ENCODE results near the gene WDFY2.
A peak's percentile ranks its signal among the peaks of the same experiment; 100 is the strongest.
"Not testable (repeated sequence)": the region's sequence is repeated elsewhere in the genome, so short reads cannot be mapped to it uniquely, and the experiment has no call there.

Gene WDFY2
- long read RNA-seq, donor 1, full-length matches to known transcripts: 2 of 18 reads
- long read RNA-seq, donor 1, partial matches to known transcripts: 6 of 18 reads
- long read RNA-seq, donor 1, other reads (novel, unspliced or antisense): 10 of 18 reads
- long read RNA-seq, donor 2, full-length matches to known transcripts: 2 of 2 reads
- long read RNA-seq, donor 2, partial matches to known transcripts: 0 of 2 reads
- long read RNA-seq, donor 2, other reads (novel, unspliced or antisense): 0 of 2 reads
- long read RNA-seq, donor 3, full-length matches to known transcripts: 2 of 2 reads
- long read RNA-seq, donor 3, partial matches to known transcripts: 0 of 2 reads
- long read RNA-seq, donor 3, other reads (novel, unspliced or antisense): 0 of 2 reads
- long read RNA-seq, donor 4, full-length matches to known transcripts: 1 of 1 reads
- long read RNA-seq, donor 4, partial matches to known transcripts: 0 of 1 reads
- long read RNA-seq, donor 4, other reads (novel, unspliced or antisense): 0 of 1 reads
- long read RNA-seq, donor 5, full-length matches to known transcripts: 4 of 15 reads
- long read RNA-seq, donor 5, partial matches to known transcripts: 0 of 15 reads
- long read RNA-seq, donor 5, other reads (novel, unspliced or antisense): 11 of 15 reads
- long read RNA-seq, donor 6, full-length matches to known transcripts: 4 of 4 reads
- long read RNA-seq, donor 6, partial matches to known transcripts: 0 of 4 reads
- long read RNA-seq, donor 6, other reads (novel, unspliced or antisense): 0 of 4 reads
- long read RNA-seq, donor 7, full-length matches to known transcripts: 4 of 4 reads
- long read RNA-seq, donor 7, partial matches to known transcripts: 0 of 4 reads
- long read RNA-seq, donor 7, other reads (novel, unspliced or antisense): 0 of 4 reads
- long read RNA-seq, donor 8, full-length matches to known transcripts: 3 of 9 reads
- long read RNA-seq, donor 8, partial matches to known transcripts: 6 of 9 reads
- long read RNA-seq, donor 8, other reads (novel, unspliced or antisense): 0 of 9 reads

DNA sequence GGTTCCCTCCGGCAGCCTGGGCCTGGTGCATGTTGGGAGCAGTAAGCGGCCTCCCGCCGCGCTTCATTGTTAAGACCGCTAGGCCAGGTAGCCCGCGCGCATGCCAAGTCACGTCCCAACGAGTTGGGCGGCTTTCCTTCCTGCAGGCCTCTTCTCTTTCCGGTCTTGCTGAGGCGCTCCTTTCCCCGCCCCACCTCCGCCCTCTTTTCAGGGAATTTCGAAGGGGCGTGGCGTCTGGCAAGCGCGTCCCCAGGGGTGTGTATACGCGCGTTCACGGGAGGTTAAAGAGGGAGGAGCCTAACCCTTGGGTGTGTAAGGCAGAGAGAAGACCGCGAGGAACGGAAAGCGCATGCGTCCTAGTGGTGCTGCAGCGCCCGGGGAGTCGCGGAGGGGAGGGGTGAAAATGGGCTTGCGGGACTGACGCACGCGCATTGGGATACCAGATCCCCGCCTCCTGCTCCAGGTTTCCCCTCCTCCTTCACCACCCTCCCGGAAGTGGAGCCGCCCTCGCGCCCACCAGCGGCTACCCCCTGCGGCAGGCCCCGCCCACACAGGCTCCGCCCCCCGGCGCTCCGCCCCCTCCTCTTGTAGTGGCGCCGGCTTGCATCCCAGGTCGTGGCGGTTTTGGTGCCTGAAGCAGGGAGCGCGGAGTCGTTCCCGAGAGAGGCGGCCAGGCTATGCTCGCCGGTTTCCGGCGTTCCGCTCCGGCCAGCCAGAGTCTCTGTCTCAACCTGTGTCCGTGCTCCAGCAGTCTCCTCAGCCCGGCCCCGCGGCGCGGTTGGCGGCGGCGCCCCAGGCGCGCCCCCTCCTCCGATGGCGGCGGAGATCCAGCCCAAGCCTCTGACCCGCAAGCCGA lies at the start of gene WDFY2:
Gene WDFY2 (plus strand): TSS at position 588 of the 856 bp plus-strand sequence. CDS start 226 bp downstream, at position 814.
- peak; percentile 99 for DNase-seq

GRCh38 chr13:51538591-51539179 lies 45.6 kb upstream of the WDFY2 start:
- peak; percentile 10 for DNase-seq

- no peak for DNase-seq
These were observed 44.4 kb upstream of the WDFY2 start for GRCh38 chr13:51539887-51540286.

DNA sequence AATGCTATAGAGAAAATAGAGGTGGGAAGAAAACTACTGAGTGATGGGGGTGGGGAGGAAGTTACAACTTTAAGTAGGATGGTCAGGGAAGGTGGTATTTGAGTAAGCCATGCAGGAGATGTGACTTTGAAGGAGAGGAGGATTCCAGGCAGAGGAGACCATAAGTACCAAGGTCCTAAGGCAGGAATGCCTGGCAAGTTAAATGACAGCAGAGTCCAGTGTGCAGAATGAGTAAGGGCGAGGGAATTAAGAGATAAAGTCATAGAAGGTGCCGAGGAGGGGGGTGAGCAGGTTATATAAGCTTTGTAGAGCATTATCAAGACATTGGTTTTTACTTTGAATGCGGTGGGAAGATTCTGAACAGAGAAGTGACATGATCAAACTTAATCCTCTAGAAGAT lies 43.2 kb upstream of the WDFY2 start:
- no peak for DNase-seq

DNA sequence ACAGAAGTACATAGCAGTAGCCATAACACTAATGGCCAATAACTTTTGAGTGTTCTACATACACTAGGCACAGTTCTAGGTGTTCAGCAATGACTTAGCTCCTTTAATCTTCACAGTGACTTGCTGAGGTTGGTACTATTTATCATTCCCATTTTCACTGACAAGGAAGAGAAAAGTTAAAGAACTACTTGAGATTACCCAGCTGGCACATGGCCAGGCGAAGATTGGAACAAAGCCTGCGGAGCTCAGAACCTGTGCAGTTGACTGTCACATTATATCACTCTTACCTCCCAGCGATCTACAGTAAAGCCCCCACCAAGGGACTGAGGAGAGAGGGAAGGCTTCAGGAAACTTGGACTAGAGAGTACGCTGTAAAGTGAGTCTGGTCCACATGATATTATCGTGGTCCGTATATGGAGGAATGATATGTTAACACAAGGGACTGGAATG lies 42.4 kb upstream of the WDFY2 start:
- peak; percentile 12 for DNase-seq

DNA sequence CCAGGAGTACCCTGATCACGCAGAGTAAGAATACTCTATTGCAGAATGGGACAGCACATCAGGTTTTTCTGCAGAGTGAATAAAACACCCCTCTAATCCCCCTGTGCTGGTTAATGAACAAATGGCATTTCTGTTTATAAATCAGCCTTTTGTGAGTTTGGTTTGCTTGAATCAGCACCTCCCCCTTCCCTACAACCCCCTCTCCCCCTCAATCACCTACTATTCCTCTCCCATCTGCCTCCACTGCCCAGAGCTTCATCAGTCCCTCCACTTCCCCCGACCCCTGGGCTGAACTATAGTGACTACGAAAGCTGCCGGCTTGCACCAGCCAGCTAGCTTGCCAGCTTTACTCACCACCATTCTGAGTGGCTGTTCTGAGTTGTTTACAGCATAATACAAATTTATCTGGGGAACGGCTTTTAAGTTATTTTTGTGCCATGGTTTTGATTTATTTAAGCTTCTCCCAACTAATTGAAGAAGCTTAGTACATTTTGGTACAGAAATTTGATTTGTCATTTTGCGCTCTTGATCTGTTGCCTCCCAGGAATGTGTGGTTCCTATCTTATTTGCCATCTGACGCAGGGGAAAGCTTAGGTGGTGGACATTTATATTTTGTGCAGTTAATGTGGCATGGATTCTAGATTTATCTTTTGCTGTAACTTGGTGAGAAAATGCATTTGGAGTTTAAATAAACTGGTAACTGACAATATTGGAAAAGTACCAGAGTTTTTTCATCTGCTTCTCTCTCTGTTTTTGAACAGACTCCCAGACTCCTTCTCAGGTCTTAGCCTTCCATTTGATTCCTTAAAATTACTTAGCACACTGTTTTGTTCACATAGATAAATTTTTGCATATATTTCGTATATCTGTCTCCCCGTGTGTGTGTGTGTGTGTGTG lies 41.7 kb upstream of the WDFY2 start:
- DNase-seq: peak; percentile 11

DNA sequence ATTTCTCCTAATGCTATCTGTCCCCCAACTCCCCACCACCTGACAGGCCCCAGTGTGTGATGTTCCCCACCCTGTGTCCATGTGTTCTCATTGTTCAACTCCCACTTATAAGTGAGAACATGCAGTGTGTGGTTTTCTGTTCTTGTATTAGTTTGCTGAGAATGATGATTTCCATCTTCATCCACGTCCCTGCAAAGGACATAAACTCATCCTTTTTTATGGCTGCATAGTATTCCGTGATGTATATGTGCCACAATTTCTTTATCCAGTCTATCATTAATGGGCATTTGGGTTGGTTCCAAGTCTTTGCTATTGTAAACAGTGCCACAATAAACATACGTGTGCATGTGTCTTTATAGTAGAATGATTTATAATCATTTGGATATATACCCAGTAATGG lies 38.8 kb upstream of the WDFY2 start:
- DNase-seq: not testable (repeated sequence)

DNA sequence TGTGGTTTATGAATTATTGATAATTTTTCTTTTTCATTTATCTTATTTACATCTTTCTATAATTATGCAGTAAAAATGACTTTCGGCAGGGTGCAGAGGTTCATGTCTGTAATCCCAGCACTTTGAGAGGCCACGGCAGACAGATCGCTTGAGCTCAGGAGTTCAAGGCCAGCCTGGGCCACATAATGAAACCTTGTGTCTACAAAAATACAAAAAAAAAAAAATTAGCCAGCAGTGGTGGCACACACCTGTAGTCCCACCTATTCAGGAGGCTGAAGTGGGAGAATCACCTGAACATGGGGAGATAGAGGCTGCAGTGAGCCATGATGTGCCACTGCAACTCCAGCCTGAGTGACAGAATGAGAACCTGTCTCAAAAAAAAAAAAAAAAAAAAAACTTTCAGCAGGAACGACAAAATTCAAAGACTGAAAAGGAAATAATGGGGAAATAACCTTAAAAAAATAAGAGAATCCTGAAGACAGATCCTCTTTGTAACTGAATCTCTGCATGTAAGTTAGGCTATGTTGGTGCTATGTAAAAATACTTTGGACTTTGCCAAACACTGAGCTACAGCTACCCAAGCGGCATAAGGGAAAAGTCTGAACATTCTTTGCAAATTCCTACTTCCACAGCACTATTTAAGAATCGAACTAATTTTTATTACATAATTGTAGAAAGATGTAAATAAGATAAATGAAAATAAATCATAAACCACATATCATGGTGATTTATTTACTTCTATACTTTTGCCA lies 36.7 kb upstream of the WDFY2 start:
- no peak for DNase-seq

- DNase-seq: no peak
These were observed 35.2 kb upstream of the WDFY2 start for GRCh38 chr13:51549050-51549449.

DNA sequence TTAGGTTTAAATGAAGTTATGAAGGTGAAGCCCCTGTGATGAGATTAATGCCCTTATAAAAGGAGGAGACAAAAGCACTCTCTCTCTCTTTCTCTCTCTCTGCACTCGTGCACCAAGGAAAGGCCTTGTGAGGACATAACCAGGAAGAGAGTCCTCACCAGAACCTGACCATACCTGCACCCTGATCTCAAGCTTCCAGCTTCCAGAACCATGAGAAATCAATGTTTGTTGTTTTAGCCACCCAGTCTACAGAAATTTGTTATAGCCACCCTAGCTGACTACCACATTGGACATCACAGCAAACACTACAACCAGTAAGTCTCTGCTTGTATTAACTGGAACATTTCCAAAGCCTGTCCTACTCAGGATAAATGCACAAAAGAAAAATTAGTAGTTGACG lies 34.7 kb upstream of the WDFY2 start:
- DNase-seq: no peak

- no peak for DNase-seq
These were observed 34.1 kb upstream of the WDFY2 start for GRCh38 chr13:51550151-51550550.

- DNase-seq: no peak
These were observed 32.8 kb upstream of the WDFY2 start for GRCh38 chr13:51551416-51551815.

- no peak for DNase-seq
These were observed 32.2 kb upstream of the WDFY2 start for GRCh38 chr13:51552027-51552426.

- no peak for DNase-seq
These were observed 30.7 kb upstream of the WDFY2 start for GRCh38 chr13:51553531-51553930.

DNA sequence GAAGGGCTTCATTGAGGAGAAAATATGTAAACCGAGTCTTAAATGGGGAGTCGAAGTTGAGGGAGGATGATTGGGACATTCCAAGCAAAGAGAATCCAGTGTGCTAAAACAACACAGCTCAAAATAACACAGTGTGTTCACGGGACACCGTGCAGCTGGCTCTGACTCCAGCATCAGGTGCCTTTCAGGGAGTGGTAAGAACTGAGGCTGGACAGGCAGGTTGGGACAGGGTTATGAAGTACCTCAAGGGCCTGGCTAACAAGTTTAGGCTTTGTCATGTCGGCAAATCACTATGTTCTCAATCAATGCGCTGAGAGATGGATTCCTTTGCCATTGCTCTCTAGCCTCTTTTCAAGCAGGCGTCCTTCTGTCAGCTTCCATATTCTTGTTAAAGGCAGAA lies 27.5 kb upstream of the WDFY2 start:
- DNase-seq: no peak

- DNase-seq: no peak
These were observed 26.8 kb upstream of the WDFY2 start for GRCh38 chr13:51557438-51557837.

- no peak for DNase-seq
These were observed 26.2 kb upstream of the WDFY2 start for GRCh38 chr13:51557875-51558612.

- no peak for DNase-seq
These were observed 24.1 kb upstream of the WDFY2 start for GRCh38 chr13:51559946-51560735.
